Adrenal gland (tissue), 12 donors: Measurements from ENCODE around the gene TBC1D1. TPM values are rescaled to one million over a fixed set of nuclear protein-coding genes. Genes with fewer than 3 reads are reported as not detected.
A peak's percentile ranks its signal among the peaks of the same experiment; 100 is the strongest.

ENCODE experiments used
- DNase-seq, 7 donors: peaks; one replicate each; pipeline ENCODE4 v3.0.0-alpha.2; 2019 to 2020
- H3K27ac ChIP-seq, 5 donors: fragments of 200-600 bp; sonication (generic) in 4 of 5; 1 replicate in 3 of 5; 2 replicates in 2 of 5; pipeline versions ENCODE4 v1.5.1 to v1.8.0; 2016 to 2020; ENCODE audit warnings: mild to moderate bottlenecking in 1 of 5
- H3K27me3 ChIP-seq: fragments of 200-600 bp; 2 replicates; pipeline ENCODE4 v1.8.0; 2021
- H3K36me3 ChIP-seq, 2 donors: fragments of 200-600 bp; replicated peaks in 1 of 2; 1 replicate in 1 of 2; 2 replicates in 1 of 2; pipeline versions ENCODE4 v1.5.1 to v1.8.0; 2018 to 2022
- H3K4me1 ChIP-seq, 2 donors: fragments of 200-600 bp; replicated peaks in 1 of 2; 1 replicate in 1 of 2; 2 replicates in 1 of 2; pipeline versions ENCODE4 v1.5.1 to v1.8.0; 2018 to 2021
- H3K4me3 ChIP-seq, 4 donors: fragments of 200-600 bp; sonication (generic) in 3 of 4; one replicate each; pipeline ENCODE4 v1.5.1; 2016 to 2018
- H3K9me3 ChIP-seq, 3 donors: fragments of 200-600 bp; sonication (generic) in 1 of 3; replicated peaks in 1 of 3; 1 replicate in 2 of 3; 2 replicates in 1 of 3; pipeline versions ENCODE4 v1.5.1 to v1.8.0; 2016 to 2021
- CTCF ChIP-seq, 6 experiments: fragments of 450-650 bp in 4 of 6; fragments of 200-600 bp in 2 of 6; sonication (generic) in 1 of 6; IDR thresholded peaks; 1 replicate in 5 of 6; 2 replicates in 1 of 6; pipeline versions ENCODE4 v1.5.1 to v1.8.0; 2016 to 2021; ENCODE audit warnings: antibody characterized with exemption in 6 of 6, mild to moderate bottlenecking in 2 of 6, moderate library complexity in 1 of 6
- POLR2A ChIP-seq, 2 donors: fragments of 450-650 bp; IDR thresholded peaks; one replicate each; pipeline ENCODE4 v1.6.1; 2017; ENCODE audit warnings: antibody characterized with exemption in 2 of 2, mild to moderate bottlenecking in 2 of 2, moderate library complexity in 1 of 2
- WGBS, 4 donors: extraction: QIAGEN DNeasy Blood & Tissue Kit in 2 of 4; methylation state at CpG; one replicate each; pipeline versions ENCODE4 v1.1.5 to v1.1.7; 2013 to 2017; 5-methylcytosine and 5-hydroxymethylcytosine counted together
- intact Hi-C, 2 donors: fragments of 100-400 bp; cut with DNase I; formaldehyde crosslinking; loops; one replicate each; pipeline versions ENCODE4 v1.14.1 to v1.15.0; 2022 to 2023
- polyA plus RNA-seq, 3 donors: library from polyadenylated mRNA; stranded (reverse); fragments of 200-250 nt in 2 of 3; fragments of 350-450 nt in 1 of 3; fragmentation: Illumina TruSeq in 1 of 3; extraction: RNeasy Lipid Tissue Mini Kit (QIAGEN cat#74804) in 1 of 3; gene quantifications; one replicate each; pipeline ENCODE4 v1.2.3, GENCODE V29; 2013 to 2014
- total RNA-seq, 9 donors: library from RNA; depleted of rRNA in 4 of 9; stranded (reverse); fragments of >200 nt in 4 of 9; fragments of 120-200 nt in 1 of 9; fragmentation: NEBNext Ultra II Directional in 1 of 9; extraction: Animal tissue kit (Norgen Biotek cat#: 25700) in 1 of 9; gene quantifications; one replicate each; pipeline versions ENCODE4 v1.1.0 to v1.2.4, GENCODE V29; 2013 to 2023
- donor health status: healthy with polysubstance abuse.
- donor health status: Bipolar disorder and iron deficiency.
- donor health status: DM: yes; HTN: yes; CAD: no.
- donor health status: DM: no; HTN: no; CAD: no.
- donor health status: DM: no; HTN: no; CAD: no.
- donor health status: DM: yes; HTN: yes; CAD: no.

Gene TBC1D1
- total and polyA plus RNA-seq, 12 donors = 16.3 to 77.3 (median 25.7) TPM

DNA sequence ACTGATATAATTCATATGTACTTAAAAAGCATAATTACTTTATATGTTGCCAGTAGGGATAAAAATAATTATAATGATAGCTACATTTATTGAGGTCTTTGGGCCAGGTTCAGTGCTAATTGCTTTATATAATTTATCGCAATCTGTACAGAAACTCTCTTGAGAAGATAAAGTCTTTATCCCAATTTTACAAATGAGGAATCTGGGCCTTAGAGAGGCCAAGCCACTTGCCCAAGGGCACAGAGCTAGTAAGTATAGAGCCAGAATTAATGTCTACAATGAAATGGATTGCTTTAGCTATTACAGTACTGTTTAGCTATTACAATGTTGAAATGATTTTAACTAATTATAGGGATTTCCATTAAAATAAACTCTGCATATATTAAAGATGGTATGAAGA, 30.6 kb upstream of the TBC1D1 start:
- DNase-seq = no peak
- intact Hi-C loops = no loop called here
- Histone ChIP-seq H3K4me1 (peaks cover 0 to 2% of the 10 kb centered on the region in 2 donors), H3K36me3 (peaks cover 0 to 3% of the 10 kb centered on the region in 2 donors), H3K27ac (no peak overlapping the region), H3K4me3 (no peak overlapping the region), H3K27me3 (no peaks in the 10 kb centered on the region), H3K9me3 (no peaks in the 10 kb centered on the region)
- 88 to 97% (median 95%) methylated on average over 1 of the region's 1 CpG for WGBS, 4 donors
- TF ChIP-seq CTCF (IDR thresholded peaks at IDR 0.05) (no peak), POLR2A (IDR thresholded peaks at IDR 0.05) (no peak)

- Histone ChIP-seq H3K4me3 (no peak overlapping the region), H3K4me1 (peaks cover 0 to 8% of the 10 kb centered on the region in 2 donors), H3K9me3 (no peaks in the 10 kb centered on the region), H3K27me3 (no peaks in the 10 kb centered on the region), H3K27ac (no peak overlapping the region), H3K36me3 (peaks cover 0 to 3% of the 10 kb centered on the region in 2 donors)
- no peak for DNase-seq
- 90 to 96% (median 93%) methylated on average over 4 of the region's 4 CpGs for WGBS, 4 donors
- intact Hi-C loops = no loop called here
- TF ChIP-seq POLR2A (IDR thresholded peaks at IDR 0.05) (no peak), CTCF (IDR thresholded peaks at IDR 0.05) (no peak)
Measured at GRCh38 chr4:37862961-37863360, 27.9 kb upstream of the TBC1D1 start.

GRCh38 chr4:37864786-37865185, 26.1 kb upstream of the TBC1D1 start:
- no peak for DNase-seq
- no peak for TF ChIP-seq POLR2A (IDR thresholded peaks at IDR 0.05)
- no peak for TF ChIP-seq CTCF (IDR thresholded peaks at IDR 0.05)
- Histone ChIP-seq H3K4me3 (no peak overlapping the region), H3K36me3 (peaks cover 0 to 3% of the 10 kb centered on the region in 2 donors), H3K27ac (peak overlapping the region in 1 of 5 donors; percentile 21), H3K27me3 (no peaks in the 10 kb centered on the region), H3K4me1 (peaks cover 0 to 8% of the 10 kb centered on the region in 2 donors), H3K9me3 (no peaks in the 10 kb centered on the region)
- intact Hi-C loops = no loop called here
- WGBS, 4 donors = 67 to 80% (median 77%) methylated on average over 4 of the region's 4 CpGs

GRCh38 chr4:37865450-37865849, 25.4 kb upstream of the TBC1D1 start:
- WGBS, 4 donors = 73 to 79% (median 77%) methylated on average over 3 of the region's 3 CpGs
- no peak for TF ChIP-seq POLR2A (IDR thresholded peaks at IDR 0.05)
- TF ChIP-seq CTCF (IDR thresholded peaks at IDR 0.05) = no peak
- peaks cover 0 to 3% of the 10 kb centered on the region in 2 donors for H3K36me3 ChIP-seq
- peaks cover 0 to 8% of the 10 kb centered on the region in 2 donors for H3K4me1 ChIP-seq
- intact Hi-C loops = no loop called here
- peak overlapping the region in 1 of 5 donors; percentile 41 for H3K27ac ChIP-seq
- no peak for DNase-seq
- no peaks in the 10 kb centered on the region for H3K9me3 ChIP-seq
- no peak overlapping the region for H3K4me3 ChIP-seq
- H3K27me3 ChIP-seq = no peaks in the 10 kb centered on the region
